Esophagus muscularis mucosa (tissue), 4 donors: Measurements from ENCODE around the gene SLC17A9. TPM values are rescaled to one million over a fixed set of nuclear protein-coding genes. Genes with fewer than 3 reads are reported as not detected.

Experiments used
- DNase-seq: peaks from one replicate; pipeline ENCODE4 v3.0.0-alpha.2; 2017; ENCODE audit errors: extremely low spot score
- H3K27ac ChIP-seq, 4 donors: fragments of 200-600 bp; sonication (generic); replicated peaks in 1 of 4; 1 replicate in 3 of 4; 2 replicates in 1 of 4; pipeline ENCODE4 v1.5.1; 2016 to 2019; ENCODE audit warnings: mild to moderate bottlenecking in 1 of 4
- H3K27me3 ChIP-seq, 4 donors: fragments of 200-600 bp; sonication (generic); one replicate each; pipeline versions ENCODE4 v1.5.1 to v1.6.0; 2016 to 2019
- H3K36me3 ChIP-seq, 4 donors: fragments of 200-600 bp; sonication (generic); one replicate each; pipeline ENCODE4 v1.5.1; 2016 to 2019
- H3K4me1 ChIP-seq, 4 donors: fragments of 200-600 bp; sonication (generic); one replicate each; pipeline ENCODE4 v1.5.1; 2016 to 2019
- H3K4me3 ChIP-seq, 4 donors: fragments of 200-600 bp; sonication (generic); 1 replicate in 2 of 4; 2 replicates in 2 of 4; pipeline ENCODE4 v1.5.1; 2016 to 2019; ENCODE audit warnings: mild to moderate bottlenecking in 4 of 4, moderate library complexity in 1 of 4
- H3K9me3 ChIP-seq, 4 donors: fragments of 200-600 bp; sonication (generic); 1 replicate in 3 of 4; 2 replicates in 1 of 4; pipeline ENCODE4 v1.5.1; 2016 to 2019
- EP300 ChIP-seq: sonication (generic); formaldehyde crosslinking; IDR thresholded peaks from one replicate; pipeline ENCODE4 v1.6.1; 2017; ENCODE audit warnings: antibody characterized with exemption
- POLR2A ChIP-seq: fragments of 450-650 bp; IDR thresholded peaks from one replicate; pipeline ENCODE4 v1.6.1; 2017; ENCODE audit warnings: antibody characterized with exemption, moderate library complexity, mild to moderate bottlenecking, low read depth
- POLR2AphosphoS5 ChIP-seq, 2 donors: sonication (generic); formaldehyde crosslinking; IDR thresholded peaks; one replicate each; pipeline ENCODE4 v1.6.1; 2017; ENCODE audit warnings: antibody characterized with exemption in 2 of 2
- WGBS: methylation state at CpG from one replicate; pipeline ENCODE4 v1.1.5; 2018; 5-methylcytosine and 5-hydroxymethylcytosine counted together
- intact Hi-C: fragments of 100-400 bp; cut with DNase I; formaldehyde crosslinking; loops from one replicate; pipeline ENCODE4 v1.15.1; 2023
- total RNA-seq, 4 donors: library from RNA; depleted of rRNA; stranded (reverse); fragments of >200 nt; gene quantifications; one replicate each; pipeline versions ENCODE4 v1.1.0 to v1.2.1, GENCODE V29; 2016
- TF ChIP-seq, protein P1 (sequence below), 3 experiments: fragments of 200-600 bp in 2 of 3; fragments of 450-650 bp in 1 of 3; sonication (generic) in 2 of 3; IDR thresholded peaks; one replicate each; pipeline ENCODE4 v1.5.1; 2017 to 2019; ENCODE audit warnings: antibody characterized with exemption in 3 of 3, mild to moderate bottlenecking in 2 of 3, moderate library complexity in 1 of 3

SLC17A9 gene
- total RNA-seq, 4 donors from 2014 or later: 2.2 to 5.2 (median 2.7) TPM

DNA sequence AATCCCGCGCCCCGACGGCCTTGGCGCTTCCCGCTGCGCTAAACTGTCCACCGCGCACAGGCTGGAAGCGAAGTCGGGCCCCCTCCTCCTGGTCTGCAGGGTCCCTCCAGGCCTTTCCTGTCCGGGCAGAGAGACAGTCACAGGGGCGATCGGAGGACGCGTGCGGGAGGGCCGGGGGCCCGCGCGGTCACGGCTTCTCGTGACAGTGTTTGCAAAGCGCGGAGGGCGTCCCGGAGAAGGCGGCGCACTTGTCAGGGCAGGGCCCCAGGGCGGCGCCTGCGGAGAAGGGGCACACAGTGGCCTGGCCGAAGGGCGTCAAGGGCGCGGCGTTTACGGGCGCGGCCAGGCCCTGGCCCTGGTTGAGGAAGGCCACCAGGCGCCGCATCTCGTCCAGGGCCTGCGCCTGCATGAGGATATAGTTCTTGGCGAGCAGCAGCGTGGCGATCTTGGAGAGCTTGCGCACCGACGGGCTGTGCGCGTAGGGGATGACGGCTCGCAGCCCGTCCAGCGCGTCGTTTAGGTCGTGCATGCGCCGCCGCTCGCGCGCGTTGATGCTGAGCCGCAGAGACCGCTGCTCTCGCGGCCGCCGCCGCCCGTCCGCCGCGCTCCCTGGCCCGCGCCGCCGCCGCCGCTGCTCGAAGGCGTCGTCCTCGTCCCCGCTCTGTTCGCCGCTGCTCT, 53.5 kb downstream of the SLC17A9 start:
- TF ChIP-seq POLR2A (no peak), POLR2AphosphoS5 (IDR thresholded peaks at IDR 0.05) (no peak), EP300 (no peak)
- TF ChIP-seq, protein P1, sequence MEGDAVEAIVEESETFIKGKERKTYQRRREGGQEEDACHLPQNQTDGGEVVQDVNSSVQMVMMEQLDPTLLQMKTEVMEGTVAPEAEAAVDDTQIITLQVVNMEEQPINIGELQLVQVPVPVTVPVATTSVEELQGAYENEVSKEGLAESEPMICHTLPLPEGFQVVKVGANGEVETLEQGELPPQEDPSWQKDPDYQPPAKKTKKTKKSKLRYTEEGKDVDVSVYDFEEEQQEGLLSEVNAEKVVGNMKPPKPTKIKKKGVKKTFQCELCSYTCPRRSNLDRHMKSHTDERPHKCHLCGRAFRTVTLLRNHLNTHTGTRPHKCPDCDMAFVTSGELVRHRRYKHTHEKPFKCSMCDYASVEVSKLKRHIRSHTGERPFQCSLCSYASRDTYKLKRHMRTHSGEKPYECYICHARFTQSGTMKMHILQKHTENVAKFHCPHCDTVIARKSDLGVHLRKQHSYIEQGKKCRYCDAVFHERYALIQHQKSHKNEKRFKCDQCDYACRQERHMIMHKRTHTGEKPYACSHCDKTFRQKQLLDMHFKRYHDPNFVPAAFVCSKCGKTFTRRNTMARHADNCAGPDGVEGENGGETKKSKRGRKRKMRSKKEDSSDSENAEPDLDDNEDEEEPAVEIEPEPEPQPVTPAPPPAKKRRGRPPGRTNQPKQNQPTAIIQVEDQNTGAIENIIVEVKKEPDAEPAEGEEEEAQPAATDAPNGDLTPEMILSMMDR (IDR thresholded peaks at IDR 0.05): no peak
- Histone ChIP-seq H3K27me3 (peaks cover 19 to 100% (median 75%) of the 10 kb centered on the region in 4 donors), H3K27ac (no peak overlapping the region), H3K4me1 (peaks cover 20 to 57% (median 44%) of the 10 kb centered on the region in 4 donors), H3K4me3 (peak overlapping the region; percentile 2 to 35 (median 22)), H3K36me3 (no peaks in the 10 kb centered on the region), H3K9me3 (no peaks in the 10 kb centered on the region)
- intact Hi-C loops: loop anchor here (5.0 kb wide), 1 partner anchor 104 kb away; no protein-coding TSS in a partner anchor
- WGBS: 3% methylated on average over 8 of the region's 90 CpGs
- no peak for DNase-seq

DNA sequence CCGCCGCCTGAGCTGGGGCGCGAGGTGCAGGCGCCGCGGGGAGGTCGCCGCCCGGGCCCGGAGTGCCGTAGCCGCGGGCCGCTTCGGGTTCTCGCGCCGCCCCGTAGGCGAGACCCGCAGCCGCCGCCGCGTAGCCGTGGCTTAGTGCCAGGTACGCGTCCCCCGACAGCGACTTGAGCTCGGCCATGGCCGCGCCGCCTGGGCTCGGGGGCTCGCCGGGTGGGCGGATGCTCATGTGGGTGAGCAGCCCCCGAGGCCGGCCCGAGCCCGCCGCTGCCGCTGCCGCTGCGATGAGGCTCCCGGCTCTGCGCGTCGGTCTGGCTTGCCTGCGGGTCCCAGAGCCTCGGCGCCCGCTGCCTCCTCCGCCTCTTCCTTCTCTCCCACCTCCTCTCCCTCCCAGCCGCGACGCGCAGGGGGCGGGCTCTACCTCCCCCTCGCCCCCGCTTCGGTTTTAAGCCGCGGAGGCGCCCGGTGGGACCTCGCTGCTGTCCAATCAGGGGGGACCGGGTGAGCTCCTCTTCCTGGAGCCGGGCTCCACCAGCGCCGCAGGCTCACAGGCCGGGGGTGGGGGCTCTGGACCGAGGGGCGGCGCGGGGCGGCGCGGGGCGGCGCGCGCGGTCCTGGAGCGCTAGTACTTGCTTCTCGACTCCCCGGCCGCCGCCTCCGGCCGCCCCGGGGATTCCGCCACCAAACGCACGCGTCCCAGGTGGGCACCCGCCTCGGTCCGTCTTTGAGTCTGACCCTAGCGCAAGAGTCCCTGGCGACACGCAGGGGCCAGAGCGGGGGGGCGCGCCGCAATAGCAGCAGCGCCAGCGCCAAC, 54.2 kb downstream of the SLC17A9 start, which contains the start of gene BHLHE23:
TSS of gene BHLHE23 (minus strand) at position 425 of the 820 bp plus-strand sequence. CDS start at position 235, 190 bp downstream.
- H3K4me3 ChIP-seq: peak within 1 kb of the TSS; percentile 2 to 35 (median 22)

DNA sequence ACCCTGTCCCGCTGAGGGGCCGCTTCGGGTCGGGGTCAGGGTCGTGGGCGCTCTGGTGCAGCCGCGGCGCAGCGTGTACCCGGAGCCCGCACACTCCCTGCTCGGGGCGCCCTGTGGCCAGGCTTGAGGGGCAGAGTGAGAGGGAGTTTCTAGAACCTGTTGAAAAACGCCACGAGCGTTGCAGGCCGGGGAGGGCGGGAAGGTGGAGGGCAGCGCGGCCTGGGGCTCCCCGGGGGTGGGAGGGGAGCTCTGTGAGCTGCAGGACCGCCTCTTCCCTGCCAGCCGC, 54.8 kb downstream of the SLC17A9 start:
- Histone ChIP-seq H3K4me3 (peak overlapping the region in 2 of 4 donors; percentile 2 to 35), H3K4me1 (peaks cover 20 to 57% (median 44%) of the 10 kb centered on the region in 4 donors), H3K27me3 (peaks cover 19 to 100% (median 70%) of the 10 kb centered on the region in 4 donors), H3K9me3 (peaks cover 0 to under 1% (median 0%) of the 10 kb centered on the region in 4 donors), H3K36me3 (no peaks in the 10 kb centered on the region), H3K27ac (no peak overlapping the region)
- intact Hi-C loops: loop anchor here (5.0 kb wide), 1 partner anchor 105 kb away; no protein-coding TSS in a partner anchor
- DNase-seq: no peak
- WGBS: no CpG with 5 or more reads among the region's 24 CpGs
- TF ChIP-seq POLR2AphosphoS5 (IDR thresholded peaks at IDR 0.05) (no peak), POLR2A (no peak), EP300 (no peak)
- TF ChIP-seq, protein P1 (IDR thresholded peaks at IDR 0.05): no peak

More for the DNA sequence above, 54.2 kb downstream of the SLC17A9 start, which contains the start of gene BHLHE23:
- intact Hi-C loops: loop anchor here (5.0 kb wide), 1 partner anchor 104 kb away; no protein-coding TSS in a partner anchor
- H3K4me1 ChIP-seq: peaks cover 20 to 57% (median 44%) of the 10 kb centered on the region in 4 donors
- peaks cover 19 to 100% (median 75%) of the 10 kb centered on the region in 4 donors for H3K27me3 ChIP-seq
- DNase-seq: no peak
- WGBS: 0% methylated on average over 9 of the region's 110 CpGs
- H3K36me3 ChIP-seq: no peaks in the 10 kb centered on the region
- H3K27ac ChIP-seq: no peak within 1 kb of the TSS
- TF ChIP-seq POLR2A: no peak
- TF ChIP-seq, protein P1 (IDR thresholded peaks at IDR 0.05): no peak
- TF ChIP-seq EP300: no peak
- TF ChIP-seq POLR2AphosphoS5 (IDR thresholded peaks at IDR 0.05): no peak
- H3K9me3 ChIP-seq: no peaks in the 10 kb centered on the region

DNA sequence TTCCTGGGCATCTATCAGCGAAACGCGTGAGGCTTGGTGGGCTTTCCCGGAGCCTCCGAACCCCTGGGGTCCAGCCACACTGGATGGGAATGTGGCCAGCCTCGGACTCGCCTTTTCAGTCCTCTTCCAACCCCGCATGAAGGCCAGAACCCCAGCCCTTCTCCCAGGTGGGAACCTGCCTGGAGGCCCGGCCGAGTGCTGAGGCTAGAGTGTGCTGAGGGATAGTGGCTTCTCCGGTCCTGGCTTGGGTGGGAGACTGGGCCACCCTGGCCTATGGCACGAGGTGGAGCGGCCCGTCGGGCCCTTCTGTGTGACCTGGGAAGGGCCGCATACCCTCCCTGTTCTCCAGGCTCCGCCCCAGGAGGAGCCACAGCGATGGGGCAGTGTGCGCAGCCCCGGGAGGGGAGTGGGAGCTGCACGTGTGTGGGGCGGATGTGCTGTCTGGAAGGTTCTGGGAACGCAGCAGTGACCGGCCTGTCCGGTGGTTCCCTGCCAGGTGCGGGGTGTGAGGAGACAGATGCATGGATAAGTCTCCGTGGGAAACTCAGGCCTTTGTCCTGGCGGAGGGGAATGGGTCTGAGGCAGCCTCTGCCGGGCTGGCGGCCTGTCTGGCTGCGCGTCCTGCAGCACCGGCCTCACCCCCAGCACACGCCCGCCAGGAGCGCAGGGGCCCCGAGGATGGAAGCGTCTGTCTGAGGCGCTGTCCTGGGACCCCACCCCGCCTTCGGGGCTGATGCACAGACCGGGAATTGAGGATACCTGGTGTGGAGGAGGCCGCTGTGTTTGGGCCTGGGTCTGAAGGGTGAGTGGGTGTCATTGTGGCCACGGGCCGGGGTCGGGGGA, 55.4 kb downstream of the SLC17A9 start:
- Histone ChIP-seq H3K36me3 (no peaks in the 10 kb centered on the region), H3K9me3 (peaks cover 0 to 6% (median 4%) of the 10 kb centered on the region in 4 donors), H3K4me1 (peaks cover 20 to 57% (median 44%) of the 10 kb centered on the region in 4 donors), H3K27ac (no peak overlapping the region), H3K27me3 (peaks cover 19 to 100% (median 67%) of the 10 kb centered on the region in 4 donors), H3K4me3 (no peak overlapping the region)
- TF ChIP-seq, protein P1 (IDR thresholded peaks at IDR 0.05): no peak
- TF ChIP-seq POLR2AphosphoS5 (IDR thresholded peaks at IDR 0.05): no peak
- TF ChIP-seq POLR2A: no peak
- TF ChIP-seq EP300: no peak
- intact Hi-C loops: loop anchor here (2.0 to 5.0 kb wide), 3 partner anchors 35 to 135 kb away; no protein-coding TSS in a partner anchor
- no peak for DNase-seq
- WGBS: 18% methylated on average over 28 of the region's 46 CpGs
